GM19035 (cell line): ENCODE data around the gene ITSN1.
"Not testable (repeated sequence)": the region's sequence is repeated elsewhere in the genome, so short reads cannot be mapped to it uniquely, and the experiment has no call there.

Source experiments
- ATAC-seq: cut with Tn5 transposase; IDR thresholded peaks from one replicate; pipeline ENCODE4 v1.9.1; 2021; ENCODE audit not compliant: unreplicated experiment

ITSN1 gene

DNA sequence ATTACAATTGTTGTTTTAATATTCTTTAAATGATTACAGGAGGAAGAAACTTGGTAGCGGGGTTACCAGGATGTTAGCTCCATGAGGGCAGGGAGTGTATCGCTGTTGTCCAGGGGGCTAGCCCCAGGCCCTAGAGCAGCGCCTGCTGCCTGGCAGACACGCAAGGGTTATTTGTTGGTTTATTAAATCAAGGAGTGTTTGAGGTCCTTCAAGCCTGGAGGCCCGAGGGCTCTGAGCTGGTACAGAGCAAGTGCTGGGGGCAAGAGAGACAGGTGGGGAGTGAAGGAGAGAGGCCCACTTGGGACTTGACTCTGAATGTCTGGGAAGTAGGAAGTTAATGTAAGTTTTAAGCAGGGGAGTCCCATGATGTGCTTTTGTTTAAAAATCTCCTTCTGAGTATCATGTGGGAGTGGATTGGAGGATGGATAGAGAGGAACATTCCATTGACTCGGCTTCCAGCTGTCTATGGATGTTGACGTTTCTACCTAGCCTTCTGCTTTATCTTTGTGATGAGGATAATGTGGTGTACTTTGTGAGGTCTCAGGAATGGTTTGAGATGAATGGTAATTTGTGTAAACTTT is 8.7 kb downstream of the ITSN1 start:
- no peak for ATAC-seq

DNA sequence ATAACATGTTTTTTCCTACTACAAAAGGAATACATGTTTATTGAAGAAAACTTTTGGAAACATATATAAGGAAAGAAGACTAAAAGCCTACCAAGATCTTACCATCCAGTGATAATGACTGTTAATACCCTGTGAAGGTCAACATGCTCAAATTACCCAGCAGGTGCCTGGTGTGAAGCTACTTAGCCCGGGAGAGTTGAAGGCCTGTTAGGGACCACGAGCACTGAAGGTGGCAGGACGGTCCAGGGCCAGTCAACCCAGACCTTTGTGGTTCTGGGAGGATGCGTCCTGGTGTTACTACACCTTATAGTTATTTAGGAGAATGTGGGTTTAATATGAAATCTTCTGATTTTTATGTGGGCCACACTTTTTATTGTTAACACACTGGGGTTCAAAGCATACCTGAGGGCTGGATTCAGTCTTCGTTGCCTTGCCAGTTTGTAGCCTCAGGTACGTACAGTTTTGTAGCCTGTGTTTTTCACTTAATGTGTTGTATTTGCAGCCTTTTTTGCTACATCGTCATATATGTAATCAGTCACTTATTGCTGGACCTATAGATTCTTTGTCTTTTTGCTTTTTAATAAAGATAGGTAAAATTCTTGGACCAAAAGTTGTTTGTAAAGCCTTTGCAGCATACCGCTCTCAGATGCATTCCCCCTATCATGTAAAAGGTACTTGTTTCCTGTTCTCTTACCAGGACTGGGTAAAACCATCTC is 9.8 kb downstream of the ITSN1 start:
- no peak for ATAC-seq

DNA sequence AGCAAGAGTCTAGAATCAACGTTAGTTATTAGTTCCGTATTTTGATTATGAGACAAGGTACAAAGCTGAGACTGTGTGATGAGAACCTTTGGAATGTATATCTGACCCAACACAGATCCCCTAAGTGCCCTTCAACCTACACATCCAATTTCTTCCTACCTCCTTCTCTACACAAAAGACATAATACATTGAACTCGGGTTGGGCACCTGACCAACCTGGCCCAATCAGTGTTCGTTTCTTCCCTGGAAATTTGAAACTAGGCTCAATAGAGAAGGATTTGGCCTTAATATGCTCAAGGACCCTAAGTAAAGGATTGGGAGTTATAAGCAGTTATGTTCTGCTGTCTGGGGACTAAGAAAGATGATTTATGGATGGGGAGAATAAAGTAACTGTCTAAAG is 12.1 kb downstream of the ITSN1 start:
- ATAC-seq, result no peak

DNA sequence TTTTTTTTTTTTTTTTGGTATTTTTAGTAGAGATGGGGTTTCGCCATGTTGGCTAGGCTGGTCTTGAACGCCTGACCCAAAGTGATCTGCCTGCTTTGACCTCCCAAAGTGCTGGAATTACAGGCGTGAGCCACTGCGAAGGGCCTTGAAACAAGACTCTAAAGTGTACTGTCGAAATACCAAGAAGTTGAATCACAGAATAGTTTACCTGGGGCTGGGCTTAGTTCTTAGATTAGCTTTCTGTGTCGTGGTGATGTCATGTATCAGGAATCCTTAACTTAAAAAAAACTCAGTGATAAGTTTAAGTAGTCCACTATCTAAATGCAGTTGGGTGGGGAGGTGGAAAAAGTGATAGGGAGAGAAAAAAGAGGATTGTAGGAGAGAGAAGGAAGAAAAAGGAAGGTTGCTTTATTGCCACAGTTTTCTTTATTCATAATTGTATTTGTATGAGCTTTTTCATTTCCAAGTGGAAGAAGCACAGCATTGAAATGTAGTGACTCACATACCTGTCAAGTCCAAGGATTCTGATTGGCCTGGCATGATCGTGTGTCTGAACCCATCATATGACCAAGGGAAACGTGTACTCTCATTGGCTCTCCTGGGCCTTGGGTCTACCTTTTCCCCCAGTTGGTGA is 13.4 kb downstream of the ITSN1 start:
- ATAC-seq, result no peak

DNA sequence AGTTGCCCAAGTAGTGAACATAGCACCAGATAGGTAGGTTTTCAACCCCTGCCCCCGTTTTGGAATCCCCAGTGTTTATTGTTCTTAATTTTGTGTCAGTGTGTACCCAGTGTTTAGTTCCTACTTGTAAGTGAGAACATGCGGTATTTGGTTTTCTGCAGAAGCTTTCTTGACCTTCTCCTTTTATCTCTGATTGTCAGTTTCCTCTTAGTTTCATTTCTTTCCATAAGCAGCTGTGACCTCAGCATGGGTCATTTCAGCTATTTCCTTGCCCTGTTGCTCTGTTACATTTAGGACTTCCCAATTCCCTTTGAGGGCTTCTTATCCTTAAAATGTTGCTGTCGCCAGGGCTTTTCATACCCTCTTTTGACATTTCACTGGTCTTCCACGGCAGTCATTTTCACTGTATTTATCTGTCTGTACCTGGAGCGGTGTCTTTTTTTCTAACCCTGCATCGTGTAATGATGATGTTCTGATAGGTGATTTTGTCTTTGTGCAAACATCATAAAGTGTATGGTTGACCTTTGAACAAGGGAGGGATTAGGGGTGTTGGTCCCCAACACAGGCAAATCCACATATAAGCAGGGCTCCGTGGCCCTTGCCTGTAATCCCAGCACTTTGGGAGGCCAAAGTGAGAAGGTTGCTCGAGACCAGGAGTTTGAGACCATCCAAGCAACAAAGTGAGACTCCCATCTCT is 15.0 kb downstream of the ITSN1 start:
- ATAC-seq, result no peak

DNA sequence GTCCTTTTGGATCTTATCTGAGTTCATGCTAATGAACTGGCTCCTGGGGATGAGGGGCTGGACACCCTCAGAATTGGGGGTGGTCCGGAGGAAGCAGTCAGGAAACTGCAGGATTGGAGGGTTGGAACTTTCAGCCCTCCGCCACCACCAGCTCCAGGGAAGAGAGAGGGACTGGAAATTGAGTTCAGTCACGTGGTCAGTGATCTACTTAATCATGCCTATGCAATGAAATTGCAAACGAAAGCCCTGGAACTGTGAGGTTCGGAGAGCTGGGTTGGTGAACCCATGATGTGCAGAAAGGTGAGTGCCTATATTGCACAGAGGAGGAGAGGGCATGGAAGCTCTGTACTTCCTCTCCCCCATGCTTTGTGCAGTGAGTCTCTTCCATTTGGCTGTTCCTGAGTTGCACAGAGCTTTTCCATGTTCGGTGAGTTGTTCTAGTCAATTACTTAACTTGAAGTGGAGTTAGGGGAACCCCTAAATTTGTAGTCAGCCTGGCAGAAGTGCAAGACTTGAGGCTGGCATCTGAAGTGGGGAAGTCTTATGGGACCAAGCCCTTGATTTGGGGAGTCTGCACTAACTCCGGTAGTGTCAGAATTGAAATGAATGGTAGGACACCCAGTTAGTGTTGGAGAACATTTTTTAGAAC is 16.7 kb downstream of the ITSN1 start:
- ATAC-seq, result no peak

DNA sequence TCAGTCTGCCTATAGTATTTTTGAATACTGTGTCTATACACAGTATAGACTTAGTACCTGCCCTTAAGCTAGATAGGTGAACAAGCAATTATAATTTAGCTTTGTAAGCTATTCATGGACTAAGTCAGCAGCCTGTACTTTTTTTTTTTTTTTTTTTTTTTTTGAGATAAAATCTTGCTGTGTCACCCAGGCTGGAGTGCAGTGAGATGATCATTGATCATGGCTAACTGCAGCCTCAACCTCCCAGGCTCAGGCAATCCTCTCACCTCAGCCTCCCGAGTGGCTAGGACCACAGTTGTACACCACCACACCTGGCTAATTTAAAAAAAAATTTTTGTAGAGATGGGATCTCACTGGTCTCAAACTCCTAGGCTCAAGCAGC is 17.3 kb downstream of the ITSN1 start:
- ATAC-seq, result no peak

DNA sequence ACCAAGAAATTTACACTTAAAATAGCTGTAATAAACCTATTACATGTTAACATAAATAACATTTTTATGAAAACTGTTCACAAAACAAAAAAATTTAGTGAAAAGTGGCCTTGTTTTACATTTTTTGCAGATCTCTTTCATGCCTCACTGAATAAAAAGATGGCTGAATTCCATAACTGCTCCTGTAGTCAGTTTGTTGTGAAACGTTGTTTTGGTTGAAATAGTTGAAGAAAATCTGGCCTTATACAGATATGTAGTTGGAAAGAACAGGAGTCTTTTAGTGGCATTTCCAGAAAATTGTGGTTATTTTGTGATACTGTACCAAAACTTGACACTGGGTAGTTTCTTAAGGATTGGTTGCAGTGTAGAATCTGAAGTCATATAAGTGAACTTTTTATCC is 18.1 kb downstream of the ITSN1 start:
- ATAC-seq, result no peak

DNA sequence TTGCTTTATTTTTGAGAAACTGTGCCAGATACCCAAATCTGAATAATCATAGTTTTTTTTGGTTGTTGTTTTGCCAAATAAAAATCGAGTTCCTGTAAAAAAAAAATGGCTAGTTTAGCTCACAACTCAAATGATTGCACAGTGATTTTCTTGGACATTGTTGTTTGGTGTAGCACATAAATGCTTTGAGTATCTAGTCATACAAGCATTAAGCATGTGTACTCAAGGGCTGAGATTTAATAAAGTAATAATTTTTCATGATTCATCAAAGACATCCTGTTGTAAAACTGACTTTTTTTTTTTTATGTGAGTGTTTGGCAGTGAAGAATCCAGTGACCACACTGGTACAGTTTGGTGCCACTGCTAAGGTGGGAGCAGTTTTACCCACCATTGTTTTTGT is 18.8 kb downstream of the ITSN1 start:
- ATAC-seq, result no peak

DNA sequence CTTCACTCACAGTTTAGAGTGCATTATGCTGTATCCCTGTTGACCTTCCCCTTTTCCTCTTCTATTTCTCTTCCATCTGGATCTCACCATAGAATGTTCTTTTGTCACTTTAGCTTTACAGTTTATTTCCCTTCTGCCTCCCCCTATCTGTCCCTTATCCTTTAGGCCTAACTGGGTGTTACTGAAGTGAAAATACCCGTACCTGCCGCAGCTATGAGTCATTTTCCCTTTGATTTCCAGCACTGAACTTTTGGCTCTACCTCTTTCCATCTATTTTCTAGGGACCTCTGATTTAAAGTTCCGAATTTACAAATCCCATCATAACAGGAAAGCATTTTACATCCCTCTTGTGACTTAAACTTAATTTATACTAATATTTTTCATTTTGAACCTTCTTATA is 19.7 kb downstream of the ITSN1 start:
- no peak for ATAC-seq

DNA sequence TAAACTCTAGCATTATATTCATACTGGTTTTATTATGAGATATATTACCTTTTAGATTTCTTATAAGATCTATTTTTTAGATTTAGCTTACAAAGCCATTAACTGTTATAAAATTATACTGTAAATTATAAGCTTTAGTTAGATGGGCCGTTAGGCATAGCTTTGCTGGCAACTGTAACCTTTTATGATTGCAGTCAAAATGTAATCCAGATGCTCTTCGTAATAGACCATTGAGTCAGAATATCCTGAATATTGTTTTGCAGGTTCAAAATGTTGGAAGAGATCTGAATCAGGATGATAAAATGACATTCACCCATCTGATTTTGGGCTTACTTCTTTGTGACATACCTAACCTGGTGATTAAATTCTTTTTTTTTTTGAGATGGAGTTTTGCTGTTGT is 20.9 kb downstream of the ITSN1 start:
- no peak for ATAC-seq

DNA sequence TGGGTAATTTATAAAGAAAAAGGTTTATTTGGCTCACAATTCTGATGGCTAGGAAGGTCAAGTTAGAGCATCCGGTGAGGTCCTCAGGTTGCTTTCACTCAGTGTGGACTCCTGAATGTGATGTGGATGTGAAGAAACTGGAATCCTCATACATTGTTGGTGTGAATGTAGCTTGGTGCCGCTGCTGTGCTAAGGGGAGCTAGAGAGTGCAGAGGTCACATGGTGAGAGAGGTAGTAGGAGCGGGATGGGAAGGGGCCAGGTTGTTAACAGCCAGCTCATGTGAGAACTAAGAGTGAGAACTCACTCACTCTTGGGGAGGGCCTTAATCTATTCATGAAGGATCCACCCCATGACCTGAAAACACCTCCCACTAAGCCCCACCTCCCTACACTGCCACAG is 21.8 kb downstream of the ITSN1 start:
- ATAC-seq, result no peak

DNA sequence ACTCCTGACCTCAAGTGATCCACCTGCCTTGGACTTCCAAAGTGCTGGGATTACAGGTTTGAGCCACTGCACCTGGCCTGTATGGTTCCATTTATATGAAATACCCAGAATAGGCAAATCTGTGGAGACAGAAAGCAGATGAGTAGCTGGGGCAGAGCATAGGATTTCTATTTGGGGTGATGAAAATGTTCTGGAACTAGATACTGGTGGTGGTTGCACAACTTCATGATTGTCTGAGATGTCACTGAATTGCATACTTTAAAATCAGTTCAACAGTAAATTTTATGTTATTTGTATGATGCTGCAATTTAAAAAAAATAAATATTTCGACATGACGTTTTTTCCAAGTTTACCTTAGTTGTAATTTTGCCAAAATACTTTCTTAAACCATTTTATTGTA is 23.9 kb downstream of the ITSN1 start:
- no peak for ATAC-seq

DNA sequence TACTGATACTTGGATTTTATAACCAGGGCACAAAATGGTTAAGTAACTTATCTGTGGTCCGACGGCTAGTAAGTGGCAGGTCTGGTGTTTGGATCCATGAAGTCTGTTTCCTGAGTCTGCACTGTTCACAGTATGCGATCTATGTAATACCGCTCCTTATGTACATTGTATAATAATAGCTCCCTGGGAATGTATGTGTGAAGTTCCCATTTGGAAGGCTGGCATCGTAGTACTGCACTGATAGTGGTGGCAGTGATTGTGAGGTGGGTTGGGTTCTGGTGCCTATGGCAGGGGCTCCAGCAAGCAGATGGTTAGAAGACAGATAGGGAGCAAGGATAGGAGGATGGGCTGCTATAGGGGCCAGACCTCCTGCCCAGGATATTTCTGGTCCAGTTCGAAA is 25.3 kb downstream of the ITSN1 start:
- no peak for ATAC-seq

DNA sequence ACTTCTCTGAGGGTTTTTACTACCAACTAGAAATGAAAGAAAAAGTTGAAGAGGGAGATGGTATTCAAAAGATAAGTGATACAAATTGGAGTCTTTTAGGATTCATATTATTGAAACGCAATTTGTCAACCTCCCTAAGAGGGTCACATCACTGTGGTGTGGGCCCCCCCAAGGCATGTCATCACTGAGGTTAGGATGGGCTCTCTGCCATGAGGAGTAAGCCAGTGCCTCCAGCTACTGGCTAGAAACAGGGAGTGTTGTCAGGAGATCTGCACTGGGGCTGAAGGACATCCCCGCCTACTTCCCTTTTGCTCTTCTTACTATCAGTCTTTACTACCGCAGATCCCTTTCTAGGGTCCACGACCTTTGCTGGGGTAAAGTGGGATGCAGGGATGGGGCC is 25.9 kb downstream of the ITSN1 start:
- no peak for ATAC-seq

DNA sequence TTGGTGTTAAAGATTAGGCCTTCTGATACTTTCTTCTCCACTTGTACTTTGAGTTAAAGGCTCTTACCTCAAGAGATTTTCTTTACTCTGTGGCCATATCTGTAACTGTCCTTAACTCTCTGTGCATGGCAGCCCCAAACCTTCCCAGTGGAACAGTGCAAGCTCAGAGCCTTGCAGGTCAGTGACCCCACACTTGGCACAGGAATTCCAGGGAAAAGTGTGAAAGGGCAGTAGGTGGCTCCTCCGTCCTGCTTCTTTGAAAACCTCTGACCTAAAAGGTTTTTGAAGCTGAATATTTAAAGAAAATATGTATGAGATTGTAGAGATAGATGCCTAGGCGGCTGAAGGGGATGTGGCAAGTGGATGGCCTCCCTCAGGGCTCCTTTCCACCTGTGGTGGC is 26.3 kb downstream of the ITSN1 start:
- no peak for ATAC-seq

DNA sequence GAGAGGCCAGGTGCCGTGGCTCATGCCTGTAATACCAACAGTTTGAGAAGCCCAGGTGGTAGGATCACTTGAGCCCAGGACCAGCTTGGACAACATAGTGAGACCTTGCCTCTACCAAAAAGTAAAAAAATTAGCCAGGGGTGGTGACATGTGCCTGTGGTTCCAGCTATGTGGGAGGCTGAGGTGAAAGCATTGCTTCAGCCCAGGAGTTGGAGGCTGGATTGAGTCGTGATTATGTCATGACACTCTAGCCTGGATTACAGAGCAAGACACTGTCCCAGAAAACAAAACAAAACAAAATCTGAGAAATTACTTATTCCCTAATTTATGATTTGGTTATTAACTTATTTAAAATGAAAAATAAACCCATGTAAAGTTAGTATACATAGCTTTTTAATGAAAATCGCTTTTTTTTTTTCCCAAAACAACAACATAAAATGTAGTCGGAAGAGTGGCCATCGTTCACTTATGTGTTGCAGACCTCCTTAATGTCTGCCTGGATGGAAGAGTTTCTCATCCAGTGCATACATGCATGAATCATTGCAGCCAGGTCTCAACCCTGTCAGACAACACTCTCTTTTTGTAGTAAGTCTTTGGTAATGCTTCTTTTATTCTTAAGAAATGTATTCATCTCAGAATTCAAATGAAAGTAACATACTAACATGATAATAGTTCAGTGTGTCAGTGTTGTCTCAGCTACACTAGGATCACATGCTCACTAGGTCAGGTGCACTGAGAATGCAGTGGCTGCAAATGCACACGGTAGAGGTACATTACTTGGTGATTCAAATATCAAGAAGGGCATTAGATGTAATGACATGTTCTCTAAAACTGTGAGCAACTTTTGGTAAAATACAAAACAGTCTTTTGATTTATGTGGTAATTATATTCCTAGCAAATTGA is 28.0 kb downstream of the ITSN1 start:
- no peak for ATAC-seq

DNA sequence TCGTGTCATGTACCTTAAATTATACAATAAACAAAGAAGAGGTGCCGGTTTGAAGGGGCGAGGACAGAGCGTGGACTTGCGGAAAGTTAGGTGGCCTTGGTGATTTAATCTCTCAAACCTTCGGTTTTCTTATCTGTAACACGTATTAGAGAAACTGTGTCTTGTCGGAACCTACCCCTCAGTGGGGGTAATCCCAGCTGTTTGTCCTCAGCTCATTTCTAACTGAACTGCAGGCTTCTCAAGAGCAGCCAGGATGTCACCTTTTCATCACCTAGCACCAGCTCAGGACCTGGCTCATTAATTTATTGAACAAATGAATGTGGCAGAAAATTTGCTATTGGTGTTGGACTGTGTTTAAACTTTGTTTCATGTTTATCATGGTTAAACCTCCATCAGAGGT is 31.2 kb downstream of the ITSN1 start:
- ATAC-seq, result no peak

DNA sequence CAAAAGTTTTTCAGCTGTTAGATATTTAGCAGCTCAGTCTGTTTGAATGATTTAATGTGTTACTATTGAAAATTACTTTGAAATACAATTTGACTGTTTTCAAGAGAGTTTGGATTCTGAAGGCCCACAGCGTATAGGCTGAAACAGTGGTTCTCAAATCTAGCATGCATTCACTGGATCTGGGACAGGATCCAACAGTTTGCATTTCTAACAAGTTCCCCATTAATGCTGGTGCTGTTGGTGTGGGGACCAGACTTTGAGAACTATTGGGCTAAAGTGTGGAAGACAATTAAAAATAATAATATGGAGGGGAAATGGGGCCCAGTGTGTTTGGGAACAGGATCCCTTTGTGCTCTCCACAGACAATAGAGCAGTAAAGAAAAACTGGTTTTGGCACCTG is 31.9 kb downstream of the ITSN1 start:
- ATAC-seq, result no peak

DNA sequence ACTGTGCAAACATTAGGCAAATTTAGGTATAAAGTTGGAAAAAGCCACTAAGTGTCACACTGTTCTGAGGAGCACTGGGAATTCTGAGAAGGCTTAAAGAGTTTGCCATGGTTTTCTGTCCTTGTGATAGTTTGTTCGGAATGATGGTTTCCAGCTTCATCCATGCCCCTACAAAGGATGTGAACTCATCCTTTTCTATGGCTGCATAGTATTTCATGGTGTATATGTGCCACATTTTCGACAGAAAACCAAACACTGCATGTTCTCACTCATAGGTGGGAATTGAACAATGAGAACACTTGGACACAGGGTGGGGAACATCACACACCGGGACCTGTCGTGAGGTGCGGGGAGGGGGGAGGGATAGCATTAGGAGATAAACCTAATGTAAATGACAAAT is 34.4 kb downstream of the ITSN1 start:
- ATAC-seq, result not testable (repeated sequence)

DNA sequence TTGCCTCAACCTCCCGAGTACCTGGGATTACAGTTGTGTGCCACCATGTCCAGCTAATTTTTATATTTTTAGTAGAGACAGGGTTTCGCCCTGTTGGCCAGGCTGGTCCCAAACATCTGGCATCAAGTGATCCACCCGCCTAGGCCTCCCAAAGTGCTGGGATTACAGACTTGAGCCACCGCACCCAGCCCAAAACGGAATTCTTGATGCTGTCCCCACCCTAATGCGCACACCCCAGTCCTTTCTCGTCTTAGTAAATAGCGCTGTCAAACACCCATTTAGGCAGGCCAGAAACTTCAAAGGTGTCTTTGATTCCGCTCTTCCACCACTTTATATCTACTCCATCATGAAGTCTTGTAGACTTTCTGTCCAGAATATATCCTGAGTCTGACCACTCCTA is 35.1 kb downstream of the ITSN1 start:
- ATAC-seq, result no peak
